Endothelial cell of umbilical vein (primary cell): ENCODE results near the gene TLDC2. TPM values are rescaled to one million over a fixed set of nuclear protein-coding genes. Genes with fewer than 3 reads are reported as not detected.

Source experiments
- BruUV-seq: library from RNA; stranded (reverse); fragments of 400-500 nt; replicated peaks from 2 replicates; lab custom pipeline; 2021; lab: Mats Ljungman, UMichigan
- CTCF ChIA-PET: fragments of 300-600, 350-600 bp; sonication (Branson Sonifier 250); formaldehyde crosslinking; loops from one replicate; lab custom pipeline; 2021; ENCODE audit warnings: antibody characterized with exemption, inconsistent platforms; lab: Charles Lee
- POLR2A ChIA-PET: fragments of 300-600, 350-600 bp; sonication (Branson Sonifier 250); formaldehyde crosslinking; loops from one replicate; lab custom pipeline; 2021; ENCODE audit warnings: antibody characterized with exemption, inconsistent platforms; lab: Charles Lee
- DNase-seq: peaks from one replicate; pipeline ENCODE4 v3.0.0-alpha.2; 2011; ENCODE audit warnings: low read depth, low spot score
- FAIRE-seq: peaks from 2 replicates; lab custom pipeline; 2011; peaks lifted over from hg19 to GRCh38; lab: Jason Lieb, UNC
- H2AFZ ChIP-seq: 2 replicates; pipeline ENCODE4 v1.6.0; 2012; ENCODE audit warnings: low read depth, low read length, control low read depth, inconsistent platforms
- H3K27ac ChIP-seq: 2 replicates; pipeline ENCODE4 v1.5.1; 2011; ENCODE audit warnings: low read depth, mild to moderate bottlenecking, control low read depth, low read length, moderate library complexity; ENCODE audit not compliant: insufficient read depth
- H3K27me3 ChIP-seq, 2 experiments: 2 replicates each; pipeline versions ENCODE4 v1.6.0 to v1.6.1; 2011; ENCODE audit warnings: low read length in 2 of 2, mixed read lengths in 1 of 2; ENCODE audit not compliant: control insufficient read depth in 2 of 2, insufficient read depth in 2 of 2
- H3K36me3 ChIP-seq, 2 experiments: 2 replicates in 1 of 2; 3 replicates in 1 of 2; pipeline ENCODE4 v1.5.1; 2011; ENCODE audit warnings: low read length in 2 of 2, mild to moderate bottlenecking in 1 of 2, moderate library complexity in 1 of 2; ENCODE audit not compliant: control insufficient read depth in 2 of 2, insufficient read depth in 2 of 2; ENCODE audit errors: extremely low read depth in 1 of 2
- H3K4me1 ChIP-seq: 3 replicates; pipeline ENCODE4 v1.5.1; 2011; ENCODE audit warnings: mild to moderate bottlenecking, low read length; ENCODE audit not compliant: control insufficient read depth, insufficient read depth; ENCODE audit errors: extremely low read depth
- H3K4me2 ChIP-seq: 2 replicates; pipeline ENCODE4 v1.6.1; 2011; ENCODE audit warnings: low read length, control low read depth, mixed read lengths; ENCODE audit not compliant: insufficient read depth
- H3K4me3 ChIP-seq, 3 experiments: fragments of 200-600 bp in 1 of 3; sonication (generic), shearing (Covaris generic) in 1 of 3; replicated peaks in 1 of 3; 2 replicates each; pipeline ENCODE4 v1.5.1; 2011 to 2016; ENCODE audit warnings: control low read depth in 3 of 3, low read length in 3 of 3, mild to moderate bottlenecking in 2 of 3, inconsistent platforms in 1 of 3, low read depth in 1 of 3, moderate library complexity in 1 of 3; ENCODE audit not compliant: insufficient read depth in 1 of 3
- H3K79me2 ChIP-seq: 2 replicates; pipeline ENCODE4 v1.6.0; 2012; ENCODE audit warnings: low read length, inconsistent platforms; ENCODE audit not compliant: control insufficient read depth, insufficient read depth
- H3K9ac ChIP-seq: replicated peaks from 2 replicates; pipeline ENCODE3; 2011; ENCODE audit warnings: low read length, control low read depth; ENCODE audit not compliant: insufficient read depth; ENCODE audit errors: extremely low read depth
- H3K9me1 ChIP-seq: replicated peaks from 3 replicates; pipeline ENCODE4 v1.6.0; 2011; ENCODE audit warnings: mild to moderate bottlenecking, low read length; ENCODE audit not compliant: control insufficient read depth, insufficient read depth; ENCODE audit errors: extremely low read depth
- H3K9me3 ChIP-seq: replicated peaks from 2 replicates; pipeline ENCODE4 v1.5.1; 2012; ENCODE audit warnings: low read length, inconsistent platforms; ENCODE audit not compliant: control insufficient read depth, insufficient read depth
- H4K20me1 ChIP-seq: replicated peaks from 2 replicates; pipeline ENCODE3; 2011; ENCODE audit warnings: mild to moderate bottlenecking, low read length; ENCODE audit not compliant: control insufficient read depth, insufficient read depth; ENCODE audit errors: extremely low read depth
- EZH2 ChIP-seq: IDR thresholded peaks from 2 replicates; pipeline ENCODE4 v1.6.1; 2012; ENCODE audit warnings: borderline replicate concordance, low read depth, mild to moderate bottlenecking, moderate library complexity, low read length, inconsistent platforms; ENCODE audit not compliant: severe bottlenecking
- FOS ChIP-seq: IDR thresholded peaks from 2 replicates; pipeline ENCODE4 v1.6.1; 2011; ENCODE audit warnings: mild to moderate bottlenecking, low read length, moderate library complexity, borderline replicate concordance; ENCODE audit not compliant: insufficient read depth
- GATA2 ChIP-seq: IDR thresholded peaks from 2 replicates; pipeline ENCODE4 v1.7.0; 2011; ENCODE audit warnings: low read depth, mild to moderate bottlenecking, moderate library complexity, mixed read lengths, low read length; ENCODE audit not compliant: insufficient read length, insufficient read depth
- MYC ChIP-seq: IDR thresholded peaks from one replicate; pipeline ENCODE4 v1.6.1; 2011; ENCODE audit warnings: mild to moderate bottlenecking, low read depth, low read length
- POLR2A ChIP-seq: IDR thresholded peaks from 2 replicates; pipeline ENCODE4 v1.6.1; 2012; ENCODE audit warnings: low read depth, mild to moderate bottlenecking, control low read depth, low read length
- POLR2AphosphoS5 ChIP-seq: IDR thresholded peaks from 2 replicates; pipeline ENCODE4 v1.6.1; 2012; ENCODE audit warnings: low read depth, mild to moderate bottlenecking, control low read depth, low read length, moderate library complexity; ENCODE audit not compliant: insufficient read depth
- dilution Hi-C: fragments of 300-500 bp; cut with MboI; formaldehyde crosslinking; loops from one replicate; pipeline ENCODE4 v1.15.0; 2019; ENCODE audit warnings: low sequenced_read_pairs; ENCODE audit not compliant: extremely low pct_ligation_motif_present
- intact Hi-C: fragments of 100-400 bp; cut with micrococcal nuclease; formaldehyde crosslinking; loops from one replicate; pipeline ENCODE4 v1.10.0; 2022
- polyA plus RNA-seq, 4 experiments: library from polyadenylated mRNA; depleted of rRNA in 3 of 4; stranded (reverse) in 3 of 4; unstranded in 1 of 4; fragments of >200 nt; gene quantifications; 2 replicates each; pipeline versions ENCODE4 v1.2.1 to v1.2.3, GENCODE V29; 2011 to 2012; ENCODE audit warnings: missing spikeins in 1 of 4
- total RNA-seq: library from RNA; stranded (reverse); gene quantifications from 2 replicates; pipeline ENCODE4 v1.2.3, GENCODE V29; 2021
- TF ChIP-seq, protein P1 (sequence below), 2 donors: IDR thresholded peaks; 1 replicate in 1 of 2; 2 replicates in 1 of 2; pipeline ENCODE4 v1.5.1; 2011; ENCODE audit warnings: low read length in 2 of 2, mild to moderate bottlenecking in 2 of 2, moderate library complexity in 2 of 2, control low read depth in 1 of 2, inconsistent platforms in 1 of 2, low read depth in 1 of 2; ENCODE audit not compliant: insufficient read depth in 1 of 2; ENCODE audit errors: extremely low read depth in 1 of 2
- TF ChIP-seq, protein P2 (sequence below): IDR thresholded peaks from 2 replicates; pipeline ENCODE4 v1.6.1; 2011; ENCODE audit not compliant: insufficient read depth, insufficient read length

TLDC2 gene
- total and polyA plus RNA-seq, 2 donors (not counting 3 experiments of a cell fraction or from before 2014, with no cell fraction given): not detected

DNA sequence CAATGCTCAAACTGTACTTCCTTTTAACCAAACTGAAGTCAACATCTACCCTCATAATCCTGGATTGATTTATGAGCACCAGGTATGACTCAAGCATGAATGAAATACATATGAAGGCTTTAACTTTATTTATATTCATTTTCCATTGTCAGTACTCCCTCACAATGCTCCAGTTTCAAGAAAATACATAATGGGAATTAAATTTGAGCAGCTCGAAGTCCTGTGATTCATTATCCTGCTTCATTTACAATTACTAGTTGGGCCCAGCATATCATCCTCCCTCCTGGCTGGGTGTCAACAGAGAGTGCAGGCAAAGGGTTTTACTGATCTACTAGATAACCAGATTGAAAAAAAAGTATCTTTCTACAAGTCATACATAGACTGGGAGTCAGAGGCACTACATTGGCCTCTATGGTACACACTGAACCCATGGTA, 65.5 kb downstream of the TLDC2 start:
- no peak for TF ChIP-seq EZH2
- TF ChIP-seq, protein P1, sequence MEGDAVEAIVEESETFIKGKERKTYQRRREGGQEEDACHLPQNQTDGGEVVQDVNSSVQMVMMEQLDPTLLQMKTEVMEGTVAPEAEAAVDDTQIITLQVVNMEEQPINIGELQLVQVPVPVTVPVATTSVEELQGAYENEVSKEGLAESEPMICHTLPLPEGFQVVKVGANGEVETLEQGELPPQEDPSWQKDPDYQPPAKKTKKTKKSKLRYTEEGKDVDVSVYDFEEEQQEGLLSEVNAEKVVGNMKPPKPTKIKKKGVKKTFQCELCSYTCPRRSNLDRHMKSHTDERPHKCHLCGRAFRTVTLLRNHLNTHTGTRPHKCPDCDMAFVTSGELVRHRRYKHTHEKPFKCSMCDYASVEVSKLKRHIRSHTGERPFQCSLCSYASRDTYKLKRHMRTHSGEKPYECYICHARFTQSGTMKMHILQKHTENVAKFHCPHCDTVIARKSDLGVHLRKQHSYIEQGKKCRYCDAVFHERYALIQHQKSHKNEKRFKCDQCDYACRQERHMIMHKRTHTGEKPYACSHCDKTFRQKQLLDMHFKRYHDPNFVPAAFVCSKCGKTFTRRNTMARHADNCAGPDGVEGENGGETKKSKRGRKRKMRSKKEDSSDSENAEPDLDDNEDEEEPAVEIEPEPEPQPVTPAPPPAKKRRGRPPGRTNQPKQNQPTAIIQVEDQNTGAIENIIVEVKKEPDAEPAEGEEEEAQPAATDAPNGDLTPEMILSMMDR (IDR thresholded peaks at IDR 0.05; ENCODE audit: extremely low read depth in 1 of 2, insufficient read depth in 1 of 2, low read depth in 1 of 2, low read length in 2 of 2): no peak
- no peak for TF ChIP-seq POLR2A
- no peak for TF ChIP-seq FOS
- TF ChIP-seq MYC: no peak
- TF ChIP-seq, protein P2, sequence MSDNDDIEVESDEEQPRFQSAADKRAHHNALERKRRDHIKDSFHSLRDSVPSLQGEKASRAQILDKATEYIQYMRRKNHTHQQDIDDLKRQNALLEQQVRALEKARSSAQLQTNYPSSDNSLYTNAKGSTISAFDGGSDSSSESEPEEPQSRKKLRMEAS: no peak
- no peak for TF ChIP-seq POLR2AphosphoS5
- no peak for TF ChIP-seq GATA2
- no peak overlapping the region for H3K4me2 ChIP-seq
- H3K27me3 ChIP-seq: no peaks in the 10 kb centered on the region
- intact Hi-C loops: no loop called here
- dilution Hi-C loops: no loop called here
- DNase-seq: peak; percentile 49
- H3K9ac ChIP-seq: no peak overlapping the region
- H4K20me1 ChIP-seq: no peaks in the 10 kb centered on the region
- no peak overlapping the region for H2AFZ ChIP-seq
- no peak for FAIRE-seq
- CTCF ChIA-PET: no interaction called here
- no peaks in the 10 kb centered on the region for H3K79me2 ChIP-seq
- H3K27ac ChIP-seq: no peak overlapping the region
- POLR2A ChIA-PET: no interaction called here
- no peak overlapping the region for H3K4me3 ChIP-seq
- H3K9me3 ChIP-seq: no peaks in the 10 kb centered on the region
- no TSS peak for BruUV-seq
- no peaks in the 10 kb centered on the region for H3K4me1 ChIP-seq
- no peaks in the 10 kb centered on the region for H3K9me1 ChIP-seq
- H3K36me3 ChIP-seq: peaks cover 0 to 3% of the 10 kb centered on the region in 2 experiments

Other genes with a start within 250 kb of the TLDC2 start
- gene SLA2, start 229.9 kb upstream of the TLDC2 start, total RNA-seq: not detected in 2 replicates
- 0.03 TPM in 1 of 2 replicates, not detected in the other for gene SLA2, start 229.9 kb upstream of the TLDC2 start, polyA plus RNA-seq
- gene NDRG3, start 130.0 kb upstream of the TLDC2 start, total RNA-seq: 27.7 and 28.4 TPM in 2 replicates
- 20.9 and 25.7 TPM in 2 replicates for gene NDRG3, start 130.0 kb upstream of the TLDC2 start, polyA plus RNA-seq
- 24.4 and 25.0 TPM in 2 replicates for gene DSN1, start 102.4 kb upstream of the TLDC2 start, total RNA-seq
- 8.4 and 11.0 TPM in 2 replicates for gene DSN1, start 102.4 kb upstream of the TLDC2 start, polyA plus RNA-seq
- 27.5 and 28.3 TPM in 2 replicates for gene SAMHD1, start 75.6 kb downstream of the TLDC2 start, total RNA-seq
- 9.4 and 13.7 TPM in 2 replicates for gene SAMHD1, start 75.6 kb downstream of the TLDC2 start, polyA plus RNA-seq
- gene RBL1, start 219.9 kb downstream of the TLDC2 start, total RNA-seq: 16.8 and 20.1 TPM in 2 replicates
- gene RBL1, start 219.9 kb downstream of the TLDC2 start, polyA plus RNA-seq: 2.7 and 3.1 TPM in 2 replicates